SK-MEL-5 (cell line): ENCODE data around the gene FAM13C. TPM values are rescaled to one million over a fixed set of nuclear protein-coding genes. Genes with fewer than 3 reads are reported as not detected.
A peak's percentile ranks its signal among the peaks of the same experiment; 100 is the strongest.
"Not testable (repeated sequence)": the region's sequence is repeated elsewhere in the genome, so short reads cannot be mapped to it uniquely, and the experiment has no call there.

ENCODE experiments used
- DNase-seq: peaks from one replicate; pipeline ENCODE4 v3.0.0-alpha.2; 2016; ENCODE audit warnings: low read depth, low spot score
- in situ Hi-C: cut with HindIII; loops from 2 replicates; pipeline ENCODE4 v1.10.0; 2016; ENCODE audit warnings: low sequenced_read_pairs, high pct_unique_total_duplicates, low pct_unique_long_range_greater_than_20kb
- polyA plus RNA-seq, 2 experiments: library from polyadenylated mRNA; depleted of rRNA; stranded (reverse); fragments of >200 nt; gene quantifications; 2 replicates each; pipeline ENCODE4 v1.2.3, GENCODE V29; 2015
- total RNA-seq: library from RNA; depleted of rRNA; stranded (reverse); fragments of >200 nt; shearing (Covaris generic); gene quantifications from 2 replicates; pipeline ENCODE4 v1.2.3, GENCODE V29; 2014; rRNA removed

Gene FAM13C
- total RNA-seq = 0.21 and 0.67 TPM in 2 replicates
- polyA plus RNA-seq (2015; cell fraction: cytosol; rRNA removed) = 0.16 and 1.5 TPM in 2 replicates
- polyA plus RNA-seq (2015; cell fraction: nucleus; rRNA removed) = 1.4 and 2.4 TPM in 2 replicates

DNA sequence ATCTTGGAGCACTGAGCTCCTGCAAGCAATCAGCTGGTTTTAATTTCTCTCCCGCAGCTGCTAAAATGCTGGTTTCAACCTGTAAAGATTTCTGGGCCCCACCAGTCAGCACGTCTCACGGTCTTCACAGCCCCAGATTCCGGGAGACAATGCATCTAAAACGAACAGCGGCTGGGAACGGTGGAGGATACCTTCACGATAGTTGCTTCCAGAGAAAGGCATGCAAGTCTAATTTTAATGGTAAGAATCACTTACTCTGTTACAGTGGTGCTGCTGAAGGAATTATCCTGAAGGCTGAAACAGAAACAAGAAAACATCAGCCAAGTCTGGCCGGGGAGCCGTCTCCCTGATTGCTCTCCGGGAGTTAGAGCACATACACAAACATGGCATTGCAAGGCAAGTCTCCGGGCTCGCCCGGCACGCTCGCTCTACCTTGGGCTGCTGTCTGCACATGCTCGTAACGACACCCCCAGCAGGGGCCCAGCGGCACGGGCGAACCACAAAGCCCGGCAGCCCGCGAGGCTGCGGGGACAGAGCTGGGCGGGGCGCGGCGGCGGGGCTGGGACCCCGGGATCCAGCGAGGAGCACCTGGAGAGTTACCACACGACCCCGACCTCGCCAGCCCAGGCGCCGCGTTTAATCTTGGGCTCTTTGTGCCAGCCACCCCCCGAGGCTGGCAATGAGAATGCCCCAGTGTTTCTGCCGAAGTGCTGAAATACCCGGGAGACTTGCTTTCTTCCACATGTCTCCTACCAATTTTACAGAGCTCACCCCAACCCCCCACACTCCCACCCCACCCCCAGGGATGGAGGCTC, at the start of gene FAM13C:
FAM13C (minus strand) TSS at position 406 of the 815 bp plus-strand sequence; CDS start at position 317, 89 bp downstream.
- in situ Hi-C loops = no loop called here
- peak; percentile 7 for DNase-seq

DNA sequence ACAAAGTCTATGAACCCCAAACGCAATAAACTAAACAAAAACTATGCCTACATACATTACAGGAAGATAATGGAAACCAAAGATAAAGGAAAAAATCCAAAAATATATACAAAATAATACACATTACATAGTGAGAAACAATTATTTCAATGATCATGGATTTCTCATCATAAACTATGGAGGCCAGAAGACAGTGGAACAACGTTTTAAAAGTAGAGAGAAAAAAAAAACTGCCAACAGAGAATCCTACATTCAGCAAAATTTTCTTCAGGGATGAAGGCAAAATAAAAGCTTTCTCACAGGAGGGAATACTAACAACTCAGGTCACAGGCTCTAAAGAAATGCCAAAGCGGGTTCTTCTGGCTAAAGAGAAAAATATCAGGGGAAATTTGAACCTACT, 42.9 kb upstream of the FAM13C start:
- no peak for DNase-seq
- in situ Hi-C loops = no loop called here

DNA sequence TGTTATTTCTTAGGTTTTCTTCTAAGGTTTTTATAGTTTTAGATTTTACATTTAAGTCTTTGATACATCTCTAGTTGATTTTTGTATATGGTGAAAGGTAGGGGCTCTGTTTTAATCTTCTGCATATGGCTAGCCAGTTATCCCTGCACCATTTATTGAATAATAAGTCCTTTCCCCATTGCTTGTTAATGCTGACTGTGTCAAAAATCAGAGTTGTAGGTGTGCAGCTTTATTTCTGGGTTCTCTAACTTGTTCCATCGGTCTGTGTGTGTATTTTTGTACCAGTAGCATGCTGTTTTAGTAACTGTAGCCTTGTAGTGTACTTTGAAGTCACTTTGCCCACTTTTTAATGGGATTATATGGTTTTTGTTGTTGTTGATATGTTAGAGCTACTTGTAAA, 37.9 kb upstream of the FAM13C start:
- in situ Hi-C loops = no loop called here
- no peak for DNase-seq

DNA sequence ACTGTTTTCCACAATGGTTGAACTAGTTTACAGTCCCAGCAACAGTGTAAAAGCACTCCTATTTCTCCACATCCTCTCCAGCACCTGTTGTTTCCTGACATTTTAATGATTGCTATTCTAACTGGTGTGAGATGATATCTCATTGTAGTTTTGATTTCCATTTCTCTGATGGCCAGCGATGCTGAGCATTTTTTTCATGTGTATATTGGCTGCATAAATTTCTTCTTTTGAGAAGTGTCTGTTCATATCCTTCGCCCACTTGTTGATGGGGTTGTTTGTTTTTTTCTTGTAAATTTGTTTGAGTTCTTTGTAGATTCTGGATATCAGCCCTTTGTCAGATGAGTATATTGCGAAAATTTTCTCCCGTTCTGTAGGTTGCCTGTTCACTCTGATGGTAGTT, 37.0 kb upstream of the FAM13C start:
- in situ Hi-C loops = not testable (repeated sequence)

DNA sequence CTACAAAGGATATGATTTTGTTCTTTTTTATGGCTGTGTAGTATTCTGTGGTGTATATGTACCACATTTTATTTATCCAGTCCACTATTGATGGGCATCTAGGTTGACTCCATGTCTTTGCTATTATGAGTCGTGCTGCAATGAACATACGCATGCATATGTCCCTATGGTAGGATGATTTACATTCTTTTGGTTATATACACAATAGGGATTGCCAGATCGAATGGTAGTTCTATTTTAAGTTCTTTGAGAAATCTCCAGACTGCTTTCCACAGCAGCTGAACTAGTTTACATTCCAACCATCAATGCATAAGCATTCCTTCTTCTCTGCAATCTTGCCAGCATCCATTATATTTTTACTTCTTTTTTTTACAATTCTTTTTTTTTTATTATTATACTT, 35.6 kb upstream of the FAM13C start:
- in situ Hi-C loops = no loop called here
- no peak for DNase-seq

More for the DNA sequence above, 37.0 kb upstream of the FAM13C start:
- not testable (repeated sequence) for DNase-seq

DNA sequence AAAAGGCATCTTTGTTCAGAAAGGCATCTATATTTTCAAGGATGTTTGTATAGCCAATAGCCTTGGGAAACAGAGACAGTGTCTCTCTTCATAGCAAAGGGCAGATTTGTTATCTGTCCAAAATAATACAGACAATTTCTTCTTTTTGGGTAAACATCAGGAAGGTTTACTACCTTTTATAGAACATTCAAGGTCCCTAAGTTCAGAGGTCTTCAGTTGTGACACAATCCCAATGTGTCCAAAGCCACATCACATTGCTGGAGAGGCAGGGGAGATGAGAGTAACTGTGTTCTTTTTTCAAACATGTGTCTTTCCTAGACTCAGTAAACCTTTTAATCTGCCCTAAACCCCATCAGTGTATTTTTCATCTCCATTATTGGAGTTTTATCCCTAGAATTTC, 33.6 kb upstream of the FAM13C start:
- in situ Hi-C loops = no loop called here
- no peak for DNase-seq

DNA sequence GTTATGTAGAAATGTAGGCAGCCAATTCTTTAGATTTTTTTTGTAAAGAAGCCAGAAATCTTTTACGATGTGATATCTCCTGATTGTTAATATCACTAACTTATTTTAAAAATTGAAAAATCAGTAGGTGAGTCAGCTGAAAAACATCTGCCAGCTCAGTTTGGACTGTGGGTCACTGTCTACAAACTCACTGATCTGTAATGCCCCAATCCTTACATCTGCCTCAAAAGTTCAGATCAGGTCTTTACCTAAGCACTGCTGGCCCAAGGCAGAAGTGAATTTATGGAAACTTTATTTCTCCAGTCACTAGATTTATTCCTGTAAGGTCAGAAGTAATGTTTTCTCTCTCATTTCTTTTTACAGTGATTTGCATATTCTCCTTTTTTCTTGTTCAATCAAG, 31.0 kb upstream of the FAM13C start:
- DNase-seq = no peak
- in situ Hi-C loops = no loop called here

DNA sequence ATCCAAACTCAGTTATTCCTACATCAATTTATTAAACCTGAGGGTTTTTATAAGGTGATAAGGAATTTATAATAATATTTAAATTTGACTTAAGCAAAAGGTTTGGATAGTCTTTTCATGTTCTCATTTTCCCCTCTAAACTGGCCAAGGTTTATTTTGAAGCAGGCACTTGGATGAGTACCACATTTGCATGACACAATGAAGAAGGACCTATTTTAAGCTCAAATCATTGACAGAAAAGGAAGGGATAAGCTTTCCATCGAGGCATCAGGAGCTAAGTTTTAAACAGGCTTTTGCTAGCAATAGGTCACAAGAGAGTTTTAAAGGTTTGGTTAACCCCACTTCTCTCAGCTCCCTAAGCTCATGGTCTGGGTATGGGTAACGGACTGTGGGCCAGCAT, 28.7 kb upstream of the FAM13C start:
- in situ Hi-C loops = no loop called here
- no peak for DNase-seq

DNA sequence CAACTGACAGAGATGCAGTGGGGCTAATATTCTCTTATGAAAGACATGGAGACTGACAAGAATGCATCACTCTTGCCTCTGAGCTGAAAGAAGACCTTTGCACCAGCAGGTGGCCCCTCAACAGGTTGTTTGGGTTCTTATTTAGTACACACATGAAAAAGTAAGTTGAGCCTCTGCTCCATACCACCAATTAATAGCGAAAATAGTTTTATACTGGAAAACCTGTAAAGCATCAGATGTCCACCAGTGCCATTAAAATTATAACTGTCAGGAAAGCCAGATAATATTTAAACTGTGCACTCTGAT, 26.3 kb upstream of the FAM13C start:
- DNase-seq = no peak

DNA sequence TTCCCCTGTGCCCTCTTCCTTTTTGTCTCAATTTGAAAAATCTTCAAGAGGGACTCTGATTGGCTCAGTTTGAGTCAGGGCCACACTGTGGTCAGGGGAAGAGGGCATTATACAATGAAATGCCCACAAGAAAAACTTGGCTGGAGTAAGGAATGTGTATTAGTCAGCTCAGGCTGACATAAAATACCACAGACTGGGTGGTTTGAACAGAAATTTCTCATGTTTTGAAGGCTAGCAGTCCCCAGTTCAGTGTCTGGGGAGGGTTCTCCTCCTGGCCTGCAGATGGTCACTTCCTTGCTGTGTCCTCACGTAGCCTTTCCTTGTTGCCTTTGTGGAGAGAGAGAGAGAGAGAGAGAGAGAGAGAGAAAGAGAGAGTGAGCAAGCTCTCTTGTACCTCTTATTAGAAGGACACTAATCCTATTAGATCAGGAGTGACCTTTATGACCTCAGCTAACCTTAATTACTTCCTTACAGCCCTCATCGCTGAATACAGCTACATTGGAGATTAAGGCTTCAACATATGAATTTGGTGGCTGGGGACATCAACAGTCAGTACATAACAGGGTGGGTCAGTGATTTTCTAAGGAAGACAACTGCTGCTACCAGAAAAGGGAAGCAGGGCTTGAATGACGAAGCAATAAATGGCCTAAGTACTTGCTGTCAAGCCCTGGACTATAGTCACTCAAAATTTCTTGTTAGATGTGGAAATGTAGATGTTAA, 25.8 kb upstream of the FAM13C start:
- DNase-seq = peak; percentile 32
- in situ Hi-C loops = no loop called here

More for the DNA sequence above, 26.3 kb upstream of the FAM13C start:
- in situ Hi-C loops = no loop called here

DNA sequence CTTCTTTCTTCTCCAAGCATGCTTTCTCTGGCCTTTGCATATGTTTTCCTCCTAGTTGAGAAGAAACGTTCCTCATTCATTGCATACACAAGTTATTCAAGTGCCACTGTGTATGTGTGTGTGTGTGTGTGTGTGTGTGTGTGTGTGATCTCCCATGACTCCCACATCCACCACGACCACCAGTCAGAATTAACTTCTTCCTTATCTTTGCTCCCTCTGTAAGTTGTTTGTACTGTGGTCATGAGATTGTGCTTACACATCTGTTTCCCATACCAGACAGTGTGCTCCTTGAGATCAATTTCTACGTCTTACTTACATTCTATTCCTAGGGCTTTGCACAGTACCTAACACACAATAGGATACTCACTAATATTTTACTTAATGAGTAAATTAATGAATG, 22.4 kb upstream of the FAM13C start:
- in situ Hi-C loops = no loop called here
- DNase-seq = no peak

DNA sequence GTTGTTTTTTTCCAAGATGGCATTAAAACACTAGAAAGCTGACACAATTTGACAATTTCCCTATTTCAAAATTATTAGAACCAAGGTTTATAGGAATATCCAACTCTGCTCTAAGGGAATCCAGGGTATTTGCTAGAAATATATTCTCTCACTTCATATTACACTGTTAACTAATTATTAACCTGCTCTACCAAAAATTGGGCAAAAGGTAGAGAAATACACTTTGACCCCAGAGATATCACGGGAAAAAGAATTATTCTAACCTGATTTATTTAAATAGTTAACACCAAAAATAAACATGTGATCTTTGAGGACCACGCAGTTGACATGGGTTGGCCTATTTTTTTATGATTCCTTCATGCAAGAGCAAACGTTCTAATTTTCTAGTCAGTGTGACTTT, 21.6 kb upstream of the FAM13C start:
- in situ Hi-C loops = no loop called here

DNA sequence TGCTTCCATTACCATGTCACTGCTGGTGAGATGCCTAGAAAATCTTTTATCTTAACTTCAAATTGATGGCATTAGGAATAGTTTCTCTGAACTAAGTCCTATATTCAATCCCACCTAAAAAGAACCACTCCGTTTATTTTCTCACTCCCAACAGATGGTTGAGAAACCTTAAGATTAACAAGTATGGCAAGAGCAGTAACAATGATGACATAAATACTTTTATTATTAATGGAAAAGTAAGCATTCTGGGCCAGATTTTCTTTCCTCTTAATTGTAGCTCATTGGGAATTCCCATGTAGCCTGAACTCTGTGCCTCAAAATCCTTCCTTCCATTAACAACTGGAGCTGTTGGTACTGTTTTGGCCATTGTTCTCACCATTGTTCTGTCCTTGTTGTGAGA, 21.1 kb upstream of the FAM13C start:
- in situ Hi-C loops = no loop called here
- no peak for DNase-seq

More for the DNA sequence above, 21.6 kb upstream of the FAM13C start:
- DNase-seq = no peak

DNA sequence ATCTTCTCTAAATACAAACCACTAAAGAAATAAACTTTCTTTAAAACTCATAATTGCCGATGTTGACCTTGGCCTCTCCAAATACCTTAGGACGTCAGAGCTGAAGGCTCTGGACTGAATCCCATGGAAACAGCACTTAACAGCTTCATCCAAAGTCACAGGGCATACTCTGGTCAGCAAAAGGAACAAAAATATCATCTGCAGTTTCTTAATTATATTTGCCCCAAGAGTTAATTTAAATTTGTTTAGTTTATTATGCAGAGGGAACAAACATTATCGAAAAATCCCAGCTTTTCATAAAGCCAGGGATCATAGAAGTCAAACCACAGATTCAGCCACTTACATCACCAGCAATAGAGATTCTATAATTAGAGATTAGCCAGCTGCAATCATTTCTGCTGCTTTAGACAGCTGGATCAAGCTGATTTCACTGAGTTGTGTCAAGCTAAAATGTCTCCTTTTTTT, 20.5 kb upstream of the FAM13C start:
- in situ Hi-C loops = no loop called here
- DNase-seq = no peak

DNA sequence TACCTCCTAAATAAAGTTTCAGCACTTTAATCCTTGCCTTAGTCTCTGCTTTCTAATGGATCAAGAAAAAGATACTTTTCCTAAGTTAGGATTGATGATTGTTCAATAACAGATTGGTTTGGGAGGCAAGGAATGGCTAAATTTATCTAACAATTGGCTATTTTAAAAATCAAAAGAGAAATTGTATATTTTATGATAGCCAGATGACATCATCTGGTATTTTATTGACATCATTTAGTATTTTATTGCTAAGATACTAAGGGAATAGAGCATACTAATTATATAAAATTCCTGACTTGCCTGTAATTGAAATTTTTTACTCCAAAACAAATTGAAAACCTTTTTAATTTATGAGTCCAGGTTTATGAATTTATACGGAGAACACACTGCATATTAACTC, 19.3 kb upstream of the FAM13C start:
- in situ Hi-C loops = no loop called here
- DNase-seq = no peak

DNA sequence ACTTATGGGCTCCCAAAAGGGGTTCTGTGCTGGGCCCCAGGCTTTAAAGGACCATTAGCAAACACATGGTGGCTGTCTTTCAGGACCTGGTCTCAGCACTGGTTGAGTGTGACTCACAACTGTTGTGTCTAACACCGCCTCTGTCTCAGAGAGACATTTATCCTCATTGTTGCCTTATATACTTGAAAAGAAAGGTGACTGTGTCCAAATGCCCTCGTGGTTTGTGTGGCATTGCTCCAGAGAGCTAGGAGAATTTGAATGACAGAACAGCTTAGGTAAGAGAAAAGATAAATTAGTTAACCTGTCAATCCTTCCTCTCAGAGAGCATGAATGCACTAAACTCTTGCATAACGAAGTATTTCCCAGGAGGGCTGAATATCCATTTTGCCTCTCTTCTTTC, 14.5 kb upstream of the FAM13C start:
- in situ Hi-C loops = no loop called here
- DNase-seq = no peak

DNA sequence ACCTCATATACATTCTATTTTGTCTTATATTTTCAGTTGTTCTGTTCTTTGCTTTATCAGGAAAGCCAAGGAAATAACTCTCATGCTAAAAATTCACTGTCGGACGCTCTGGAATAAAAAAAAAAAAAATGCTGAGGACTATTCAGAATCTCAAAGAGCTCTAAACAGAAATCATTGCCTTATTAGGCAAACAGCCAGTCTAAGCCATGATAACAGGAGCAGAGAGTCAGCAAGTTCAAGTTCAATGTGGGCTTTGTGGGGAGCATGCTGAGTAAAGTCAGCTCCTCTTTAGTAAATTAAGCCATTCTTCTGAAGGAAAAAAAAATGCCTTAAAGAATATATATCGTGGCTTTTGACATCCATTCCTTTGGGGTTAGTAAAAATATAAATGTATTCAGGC, 13.6 kb upstream of the FAM13C start:
- in situ Hi-C loops = no loop called here
- peak; percentile 24 for DNase-seq

DNA sequence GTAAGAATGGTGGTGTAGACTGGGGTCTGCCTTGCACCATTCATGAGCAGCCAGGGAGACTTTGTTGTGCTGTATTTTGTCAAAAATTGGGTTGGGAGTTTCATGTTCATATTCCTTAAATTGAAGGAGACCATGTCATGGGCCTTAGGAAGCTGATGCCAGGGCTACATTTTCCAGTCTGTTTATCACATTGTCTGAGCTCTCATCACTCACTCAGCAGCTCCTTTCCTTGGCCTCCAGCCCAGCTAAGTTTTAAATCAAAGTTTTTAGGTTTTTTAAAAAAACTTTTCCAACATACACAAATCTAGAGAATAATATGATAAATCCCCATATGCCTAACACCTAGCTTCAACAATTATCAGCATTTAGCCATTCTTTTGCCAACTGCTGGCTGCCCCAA, 12.6 kb upstream of the FAM13C start:
- in situ Hi-C loops = no loop called here
- DNase-seq = no peak

DNA sequence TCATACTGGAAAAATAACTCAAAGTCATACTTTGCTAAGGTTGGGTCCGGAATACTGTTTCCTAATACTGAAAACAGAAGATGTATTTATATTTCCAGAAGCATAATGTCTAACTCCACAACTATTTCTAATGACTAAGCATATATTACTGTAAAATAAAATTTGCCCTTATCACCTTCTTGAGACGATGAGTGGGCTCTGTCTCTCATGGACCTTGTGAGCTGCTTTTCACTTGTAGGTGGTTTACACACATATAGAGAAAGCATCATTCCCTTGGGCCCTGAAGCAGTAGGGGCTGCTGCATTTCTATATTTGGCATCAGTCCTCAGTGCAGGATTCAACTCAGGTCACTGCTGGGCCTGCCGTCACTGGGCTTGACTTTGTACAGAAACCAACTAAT, 10.7 kb upstream of the FAM13C start:
- in situ Hi-C loops = no loop called here
- DNase-seq = no peak
